ENCODE measurements around the gene ZNF12. TPM values are rescaled to one million over a fixed set of nuclear protein-coding genes. Genes with fewer than 3 reads are reported as not detected.
A peak's percentile ranks its signal among the peaks of the same experiment; 100 is the strongest.
"Not testable (repeated sequence)": the region's sequence is repeated elsewhere in the genome, so short reads cannot be mapped to it uniquely, and the experiment has no call there.

Gene ZNF12
- total RNA-seq = 10 to 100 TPM; 21.0 to 23.9 TPM

DNA sequence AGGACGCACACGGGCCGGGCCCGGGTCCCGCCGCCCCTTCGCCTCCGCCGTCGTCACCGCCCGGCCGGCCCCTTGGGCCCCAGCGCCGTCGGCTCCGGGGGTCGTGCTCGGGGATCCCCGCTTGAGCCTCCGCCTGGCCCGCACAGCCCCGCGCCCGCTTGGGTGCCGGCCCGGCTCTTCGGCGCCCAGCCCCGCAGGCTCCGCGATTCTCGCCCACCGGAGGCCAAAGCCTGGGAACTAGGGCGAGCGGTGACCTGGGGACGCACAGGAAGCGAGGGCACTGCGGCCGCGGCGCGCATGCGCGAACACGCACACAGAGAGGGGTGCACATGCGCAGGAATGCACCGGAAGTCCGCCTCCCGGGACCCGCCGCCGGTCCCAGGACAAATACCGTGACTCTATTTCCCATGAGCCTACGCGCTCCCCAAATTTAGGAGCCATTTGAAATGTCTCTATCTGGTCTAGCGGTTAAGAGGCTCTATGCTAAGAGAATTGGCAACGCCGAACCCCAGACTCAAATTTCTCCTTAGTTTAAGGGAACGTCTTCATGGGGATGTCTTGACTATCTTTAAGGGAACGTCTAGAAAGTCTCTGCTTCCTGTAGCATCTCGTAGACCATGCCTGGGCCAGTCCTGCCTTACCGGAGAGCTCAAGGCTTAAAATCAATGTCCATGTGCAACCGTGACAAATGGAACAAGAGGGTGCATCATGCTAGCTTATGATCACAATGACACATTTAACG, at the start of gene ZNF12:
Gene ZNF12 (minus strand): TSS at position 282 of the 742 bp plus-strand sequence. CDS start 1,774 bp downstream, outside the sequence.
- H3K4me3 Mint-ChIP-seq = peak within 1 kb of the TSS; percentile 86
- peaks cover 40% of the 10 kb centered on the region for H3K9me3 Mint-ChIP-seq
- POLR2A ChIA-PET = no interaction called here
- peak; percentile 95 for DNase-seq
- peaks cover 42% of the 10 kb centered on the region for H3K36me3 Mint-ChIP-seq (ENCODE audit: low read depth)
- CTCF ChIA-PET = no interaction called here
- no peaks in the 10 kb centered on the region for H3K27me3 Mint-ChIP-seq
- H3K4me1 Mint-ChIP-seq = peaks cover 37% of the 10 kb centered on the region
- H3K27ac Mint-ChIP-seq = peak within 1 kb of the TSS; percentile 74

DNA sequence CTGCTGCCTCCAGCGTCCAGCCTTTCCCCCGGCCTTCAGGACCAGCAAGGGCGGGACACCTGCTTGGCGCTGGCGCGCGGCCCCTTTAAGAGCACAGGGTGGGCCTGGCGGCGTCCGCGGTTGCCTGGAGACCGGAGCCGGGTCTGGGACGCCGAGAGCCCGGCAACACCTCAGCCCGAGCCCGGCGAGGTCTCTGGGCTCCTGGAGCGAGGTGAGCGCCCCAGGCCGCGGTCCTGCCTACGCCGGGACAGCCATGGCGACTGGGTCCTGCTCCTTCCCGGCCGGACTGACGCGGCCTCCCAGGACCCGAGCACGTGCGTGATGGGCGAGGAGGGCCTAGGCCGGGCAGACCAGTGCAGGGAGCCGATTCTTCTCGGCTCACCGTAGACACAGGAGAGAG, 47.2 kb upstream of the ZNF12 start, which contains the start of gene RSPH10B2:
Gene RSPH10B2 (plus strand): TSS at position 140 of the 400 bp plus-strand sequence. CDS start 3,575 bp downstream, outside the sequence.
- CTCF ChIA-PET; POLR2A ChIA-PET; DNase-seq; H3K4me3 Mint-ChIP-seq; H3K36me3 Mint-ChIP-seq (ENCODE audit: low read depth); H3K4me1 Mint-ChIP-seq; H3K27ac Mint-ChIP-seq; H3K9me3 Mint-ChIP-seq; H3K27me3 Mint-ChIP-seq: not testable (repeated sequence)

DNA sequence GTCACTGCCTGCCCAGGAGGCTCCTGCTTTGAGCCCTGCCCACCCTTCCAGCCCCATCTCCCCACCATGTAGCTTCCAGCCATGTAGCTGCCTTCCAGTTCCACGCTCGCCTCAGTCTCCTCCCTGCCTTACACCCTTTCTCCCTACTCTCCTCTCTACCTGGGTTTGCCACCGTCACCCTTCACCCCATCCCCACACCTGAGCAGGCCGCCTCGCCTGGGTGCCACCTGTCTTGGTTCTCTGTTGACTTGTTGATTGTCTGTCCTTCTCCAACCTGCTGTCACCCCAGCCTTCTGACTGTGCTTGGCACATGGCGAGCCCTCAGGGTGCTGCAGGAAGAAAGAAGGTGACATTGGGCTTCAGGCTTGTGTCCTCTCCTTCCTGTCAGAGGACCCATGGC, 43.4 kb upstream of the ZNF12 start:
- H3K9me3 Mint-ChIP-seq; CTCF ChIA-PET; H3K4me3 Mint-ChIP-seq; POLR2A ChIA-PET; H3K36me3 Mint-ChIP-seq (ENCODE audit: low read depth); H3K4me1 Mint-ChIP-seq; H3K27me3 Mint-ChIP-seq; H3K27ac Mint-ChIP-seq; DNase-seq: not testable (repeated sequence)

DNA sequence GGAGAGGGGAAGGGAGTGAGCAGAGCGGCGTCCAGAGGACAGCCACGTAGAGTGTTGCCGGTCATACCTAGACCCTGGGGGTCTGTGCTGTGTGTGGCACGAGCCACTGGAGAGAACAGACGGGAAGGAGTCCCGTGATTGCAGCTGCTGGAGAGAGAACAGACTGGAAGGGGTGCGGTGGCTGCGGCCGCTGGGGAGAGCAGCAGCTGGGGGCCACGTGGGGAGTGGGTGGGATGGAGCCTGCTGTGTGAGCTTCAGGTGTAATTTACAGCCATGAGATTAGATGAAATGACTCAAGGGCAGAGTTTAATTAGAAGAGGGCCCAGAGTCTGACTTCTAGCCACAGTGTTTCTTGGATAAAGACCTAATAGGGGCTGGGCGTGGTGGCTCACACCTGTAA, 42.6 kb upstream of the ZNF12 start:
- H3K4me1 Mint-ChIP-seq; H3K9me3 Mint-ChIP-seq; POLR2A ChIA-PET; H3K4me3 Mint-ChIP-seq; DNase-seq; CTCF ChIA-PET; H3K27me3 Mint-ChIP-seq; H3K27ac Mint-ChIP-seq; H3K36me3 Mint-ChIP-seq (ENCODE audit: low read depth): not testable (repeated sequence)

DNA sequence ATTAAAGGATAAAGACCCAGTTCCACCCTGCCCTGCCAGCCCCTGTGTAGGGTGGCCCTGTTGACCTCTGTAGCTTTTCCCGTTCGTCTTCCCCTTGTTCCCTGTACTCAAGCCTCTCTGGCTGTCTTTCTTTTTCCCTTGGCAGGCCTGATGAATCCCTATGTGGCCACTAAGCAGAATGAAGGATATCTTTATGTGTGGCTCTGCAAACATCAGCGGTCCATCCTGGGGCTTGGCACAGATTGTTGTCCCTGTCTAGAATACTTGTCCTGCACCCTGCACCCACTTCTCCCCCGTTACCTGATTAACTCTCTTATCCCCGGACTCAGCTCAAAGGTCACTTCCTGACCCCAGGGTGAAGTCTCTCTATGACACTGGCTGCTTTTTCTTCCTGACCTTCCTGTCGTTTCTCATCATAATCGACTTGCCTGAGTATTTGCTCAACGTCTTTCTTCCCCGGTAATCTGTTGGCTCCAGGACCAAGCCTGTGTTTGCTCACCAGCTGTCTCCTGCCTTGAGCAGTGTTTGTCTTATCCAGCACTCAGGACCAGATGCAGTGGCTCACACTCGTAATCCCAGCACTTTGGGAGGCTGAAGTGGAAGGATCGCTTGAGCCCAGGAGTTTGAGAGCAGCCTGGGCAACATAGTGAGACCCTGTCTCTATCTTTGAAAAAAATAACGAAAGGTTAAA, 37.8 kb upstream of the ZNF12 start:
- H3K27ac Mint-ChIP-seq, POLR2A ChIA-PET, DNase-seq: not testable (repeated sequence)

DNA sequence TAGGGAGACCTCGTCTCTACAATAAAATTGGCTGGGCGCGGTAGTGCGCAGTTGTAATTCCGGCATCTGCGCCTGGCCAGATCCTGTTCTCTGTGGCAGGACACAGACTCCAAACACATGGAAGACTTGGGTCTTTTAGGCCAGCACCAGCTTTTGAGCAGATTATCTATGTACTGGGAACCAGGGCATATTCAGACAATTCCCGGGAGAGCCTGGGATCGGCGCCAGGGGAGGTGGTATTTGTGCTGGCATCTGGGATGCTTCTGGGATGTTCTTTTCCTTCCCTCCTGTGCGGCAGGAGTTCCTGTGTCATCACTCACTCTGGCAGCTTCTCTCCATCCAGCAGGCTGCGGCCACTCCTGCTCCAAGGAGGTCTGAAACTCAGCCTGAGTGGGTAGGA, 31.7 kb upstream of the ZNF12 start:
- not testable (repeated sequence) for H3K27me3 Mint-ChIP-seq
- peaks cover 65% of the 10 kb centered on the region for H3K36me3 Mint-ChIP-seq (ENCODE audit: low read depth)

More for the DNA sequence above, 37.8 kb upstream of the ZNF12 start:
- H3K9me3 Mint-ChIP-seq, H3K4me1 Mint-ChIP-seq, H3K4me3 Mint-ChIP-seq, CTCF ChIA-PET, H3K27me3 Mint-ChIP-seq: not testable (repeated sequence)
- H3K36me3 Mint-ChIP-seq (ENCODE audit: low read depth) = peaks cover 26% of the 10 kb centered on the region

DNA sequence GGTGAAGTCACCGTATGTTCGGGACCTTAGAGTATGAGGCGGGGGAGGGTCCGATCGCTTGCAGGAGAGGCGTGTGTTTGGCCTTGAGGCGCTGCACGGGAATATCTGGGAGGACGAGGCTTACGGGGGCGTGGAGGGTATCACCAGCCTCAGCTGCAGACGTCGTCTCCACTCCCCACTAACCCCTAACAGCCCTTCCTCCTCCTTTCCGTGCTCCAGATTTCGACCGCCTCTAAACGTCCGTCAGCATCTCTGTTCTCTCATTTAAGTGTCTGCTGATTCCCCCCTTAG, 23.5 kb upstream of the ZNF12 start:
- Mint-ChIP-seq H3K27ac (peak overlapping the region; percentile 67), H3K36me3 (ENCODE audit: low read depth) (peaks cover 50% of the 10 kb centered on the region), H3K4me1 (peaks cover 27% of the 10 kb centered on the region), H3K9me3 (peaks cover 7% of the 10 kb centered on the region), H3K27me3 (peaks cover 2% of the 10 kb centered on the region), H3K4me3 (peak overlapping the region; percentile 86)
- ChIA-PET CTCF (no interaction called here), POLR2A (no interaction called here)
- DNase-seq = no peak

More for the DNA sequence above, 31.7 kb upstream of the ZNF12 start:
- H3K4me3 Mint-ChIP-seq, DNase-seq, H3K27ac Mint-ChIP-seq, H3K4me1 Mint-ChIP-seq, H3K9me3 Mint-ChIP-seq, CTCF ChIA-PET, POLR2A ChIA-PET: not testable (repeated sequence)

DNA sequence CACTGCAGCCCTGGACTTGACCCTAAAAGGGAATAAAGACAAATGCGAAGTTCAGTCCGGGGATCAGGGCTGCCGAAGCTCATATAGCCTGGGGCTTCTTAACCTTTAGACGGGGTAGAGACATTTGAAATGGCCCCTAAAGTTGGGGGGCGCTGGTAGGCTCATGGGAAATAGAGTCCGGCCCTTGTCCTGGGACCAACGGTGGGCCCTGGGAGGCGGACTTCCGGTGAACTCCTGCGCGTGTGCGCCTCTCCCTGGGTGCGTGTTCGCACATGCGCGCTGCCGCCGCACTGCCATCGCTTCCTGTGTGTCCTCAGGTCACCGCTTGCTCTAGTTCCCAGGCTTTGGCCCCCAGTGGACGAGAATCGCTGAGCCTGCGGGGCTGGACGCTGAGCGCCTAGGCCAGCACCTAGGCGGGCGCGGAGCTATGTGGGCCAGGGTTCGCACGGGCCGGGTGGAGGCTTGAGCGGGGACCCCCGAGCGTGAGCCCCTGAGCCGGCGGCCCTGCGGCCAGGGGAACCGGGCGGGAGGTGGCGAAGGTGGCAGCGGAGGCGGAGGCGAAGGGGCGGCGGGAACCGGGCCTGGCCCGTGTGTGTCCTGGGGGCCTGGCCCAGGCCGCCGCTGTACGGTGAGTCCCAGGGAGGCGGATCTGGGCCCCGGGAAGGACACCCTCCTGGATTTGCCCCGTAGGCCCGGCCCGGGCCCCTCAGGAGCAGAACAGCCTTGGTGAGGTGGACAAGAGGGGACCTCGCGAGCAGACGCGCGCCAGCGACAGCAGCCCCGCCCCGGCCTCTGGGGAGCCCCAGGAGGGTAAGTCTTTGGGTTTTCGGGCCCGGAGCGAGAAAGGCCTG, 23.0 kb upstream of the ZNF12 start:
- peaks cover 3% of the 10 kb centered on the region for H3K27me3 Mint-ChIP-seq
- peaks cover 44% of the 10 kb centered on the region for H3K36me3 Mint-ChIP-seq (ENCODE audit: low read depth)
- peaks cover 27% of the 10 kb centered on the region for H3K4me1 Mint-ChIP-seq
- peak overlapping the region; percentile 86 for H3K4me3 Mint-ChIP-seq
- peak; percentile 86 for DNase-seq
- CTCF ChIA-PET = interaction anchor here (1.0 kb wide), 1 partner anchor 213 kb away, joined by 3 read pairs; no protein-coding TSS in a partner anchor
- H3K27ac Mint-ChIP-seq = peak overlapping the region; percentile 80
- POLR2A ChIA-PET = interaction anchor here (1.0 kb wide), 1 partner anchor 1954 kb away, joined by 3 read pairs; the partner anchor contains the start of gene AP5Z1
- H3K9me3 Mint-ChIP-seq = peaks cover 7% of the 10 kb centered on the region

DNA sequence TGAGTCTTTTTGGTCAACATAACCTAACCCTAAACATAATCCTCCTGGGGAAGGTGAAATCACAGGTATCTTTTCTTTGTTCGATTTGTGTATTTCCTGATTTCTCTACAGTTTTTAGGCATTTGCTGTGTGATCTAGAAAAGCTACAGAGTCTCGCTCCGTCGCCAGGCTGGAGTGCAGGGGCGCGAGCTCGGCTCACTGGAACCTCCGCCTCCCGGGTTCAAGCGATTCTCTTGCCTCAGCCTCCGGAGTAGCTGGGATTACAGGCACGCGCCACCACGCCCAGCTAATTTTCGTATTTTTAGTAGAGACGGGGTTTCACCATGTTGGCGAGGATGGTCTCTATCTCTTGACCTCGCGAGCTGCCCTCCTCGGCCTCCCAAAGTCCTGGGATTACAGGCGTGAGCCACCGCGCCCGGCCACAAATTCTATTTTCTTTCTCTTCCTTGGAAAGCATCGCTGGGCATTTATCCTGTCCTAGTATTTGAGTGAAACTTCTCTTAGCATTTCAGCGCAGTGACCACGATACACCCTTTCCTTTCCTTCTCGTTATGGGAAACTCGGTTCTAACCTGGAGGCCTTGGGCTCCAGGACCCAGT, 22.2 kb upstream of the ZNF12 start:
- peaks cover 27% of the 10 kb centered on the region for H3K4me1 Mint-ChIP-seq
- not testable (repeated sequence) for DNase-seq, H3K27me3 Mint-ChIP-seq, H3K9me3 Mint-ChIP-seq
- CTCF ChIA-PET = interaction anchor here (1.0 kb wide), 1 partner anchor 213 kb away, joined by 3 read pairs; no protein-coding TSS in a partner anchor
- H3K27ac Mint-ChIP-seq = peak overlapping the region; percentile 80
- POLR2A ChIA-PET = interaction anchor here (1.0 kb wide), 1 partner anchor 1954 kb away, joined by 3 read pairs; the partner anchor contains the start of gene AP5Z1
- peak overlapping the region; percentile 86 for H3K4me3 Mint-ChIP-seq
- peaks cover 37% of the 10 kb centered on the region for H3K36me3 Mint-ChIP-seq (ENCODE audit: low read depth)

DNA sequence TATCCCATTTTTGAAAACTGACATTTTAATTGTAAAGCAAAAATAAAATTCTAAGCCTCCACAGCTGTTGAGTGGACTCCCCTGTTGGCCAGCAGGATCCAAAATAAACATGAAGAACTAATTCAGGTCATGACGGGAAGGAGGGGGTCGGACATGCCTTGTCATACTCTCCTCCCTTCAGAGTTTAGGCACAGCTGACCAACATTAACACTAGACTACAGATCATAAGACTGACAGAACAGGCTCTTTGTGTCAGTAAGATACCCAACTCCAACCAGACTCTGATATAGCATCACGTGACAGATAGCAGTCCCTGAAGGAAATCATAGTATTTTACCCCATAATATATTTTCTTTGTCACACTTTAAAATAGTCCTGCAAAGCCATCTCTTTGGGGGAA, 20.9 kb upstream of the ZNF12 start:
- H3K27me3 Mint-ChIP-seq = peaks cover 6% of the 10 kb centered on the region
- peaks cover 7% of the 10 kb centered on the region for H3K9me3 Mint-ChIP-seq
- CTCF ChIA-PET = no interaction called here
- DNase-seq = no peak
- H3K4me3 Mint-ChIP-seq = no peak overlapping the region
- H3K27ac Mint-ChIP-seq = no peak overlapping the region
- POLR2A ChIA-PET = no interaction called here
- H3K4me1 Mint-ChIP-seq = peaks cover 24% of the 10 kb centered on the region
- peaks cover 26% of the 10 kb centered on the region for H3K36me3 Mint-ChIP-seq (ENCODE audit: low read depth)

DNA sequence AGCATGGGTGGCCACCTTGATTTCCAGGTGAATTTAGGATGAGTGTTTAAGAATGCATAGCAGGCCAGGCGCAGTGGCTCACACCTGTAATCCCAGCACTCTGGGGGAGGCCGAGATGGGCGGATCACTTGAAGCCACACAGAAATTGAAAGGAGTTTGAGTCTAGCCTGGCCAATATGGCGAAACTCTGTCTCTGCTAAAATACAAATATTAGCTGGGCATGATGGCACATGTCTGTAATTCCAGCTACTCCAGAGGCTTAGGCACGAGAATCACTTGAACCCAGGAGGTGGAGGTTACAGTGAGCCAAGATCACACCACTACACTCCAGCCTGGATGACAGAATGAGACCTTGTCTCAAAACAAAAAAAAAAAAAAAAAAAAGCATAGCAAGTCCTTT, 19.6 kb upstream of the ZNF12 start:
- Mint-ChIP-seq H3K4me1 (peaks cover 18% of the 10 kb centered on the region), H3K36me3 (ENCODE audit: low read depth) (peaks cover 17% of the 10 kb centered on the region)
- CTCF ChIA-PET = interaction anchor here (0.7 kb wide), 1 partner anchor 31 kb away, joined by 3 read pairs; no protein-coding TSS in a partner anchor
- POLR2A ChIA-PET, H3K9me3 Mint-ChIP-seq, H3K27me3 Mint-ChIP-seq, H3K4me3 Mint-ChIP-seq, H3K27ac Mint-ChIP-seq, DNase-seq: not testable (repeated sequence)

DNA sequence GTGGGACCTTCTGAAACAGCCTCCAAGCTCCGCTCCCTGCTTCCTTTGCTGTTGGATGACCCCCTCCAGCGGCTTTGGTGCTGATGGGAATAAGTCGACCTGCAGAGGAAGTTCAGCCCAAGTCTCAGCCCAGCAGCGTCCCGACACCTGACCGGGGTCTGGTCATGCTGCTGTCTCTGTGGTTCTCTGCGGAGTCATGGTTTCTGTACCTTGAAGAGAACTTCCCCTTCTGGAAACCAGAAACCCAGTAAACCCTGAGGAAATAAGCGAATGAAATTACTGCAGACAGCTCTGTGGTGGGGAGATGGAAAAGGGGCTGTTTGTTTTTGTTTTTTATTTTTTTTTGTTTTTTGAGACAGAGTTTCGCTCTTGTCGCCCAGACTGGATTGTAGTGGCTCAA, 18.3 kb upstream of the ZNF12 start:
- H3K4me3 Mint-ChIP-seq = no peak overlapping the region
- ChIA-PET POLR2A (no interaction called here), CTCF (no interaction called here)
- H3K4me1 Mint-ChIP-seq = peaks cover 6% of the 10 kb centered on the region
- H3K27ac Mint-ChIP-seq = no peak overlapping the region
- H3K36me3 Mint-ChIP-seq (ENCODE audit: low read depth) = peaks cover 7% of the 10 kb centered on the region
- peaks cover 13% of the 10 kb centered on the region for H3K27me3 Mint-ChIP-seq
- H3K9me3 Mint-ChIP-seq = peaks cover 7% of the 10 kb centered on the region
- no peak for DNase-seq

DNA sequence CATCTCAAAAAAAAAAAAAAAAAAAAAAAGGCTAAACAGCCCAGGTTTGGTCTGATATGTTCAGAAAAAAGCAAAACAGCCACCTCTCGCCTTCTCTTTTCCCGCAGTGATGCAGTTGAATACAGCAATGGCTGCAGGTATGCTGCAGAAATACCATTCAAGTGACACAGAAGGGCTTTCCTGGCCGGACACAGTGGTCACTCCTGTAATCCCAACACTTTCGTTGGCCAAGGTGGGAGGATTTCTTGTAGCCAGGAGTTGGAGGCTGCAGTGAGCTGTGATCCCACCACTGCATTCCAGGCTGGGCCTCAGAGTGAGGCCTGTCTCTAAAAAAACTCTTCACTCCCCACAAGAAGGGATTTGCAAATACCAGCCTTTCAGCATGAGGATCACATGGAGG, 17.6 kb upstream of the ZNF12 start:
- H3K9me3 Mint-ChIP-seq; H3K4me1 Mint-ChIP-seq; H3K36me3 Mint-ChIP-seq (ENCODE audit: low read depth); DNase-seq; H3K27ac Mint-ChIP-seq; H3K4me3 Mint-ChIP-seq; POLR2A ChIA-PET; CTCF ChIA-PET: not testable (repeated sequence)
- peaks cover 13% of the 10 kb centered on the region for H3K27me3 Mint-ChIP-seq

Data from activated CD4-positive, alpha-beta memory T cell treated with anti-CD3 and anti-CD28 coated beads, Interleukin-2, amount 10 ng/mL, durations not matched to agents 7 days and 5 days (primary cell).